Measurements from ENCODE around the gene GDPGP1. TPM values are rescaled to one million over a fixed set of nuclear protein-coding genes. Genes with fewer than 3 reads are reported as not detected.
A peak's percentile ranks its signal among the peaks of the same experiment; 100 is the strongest.
"Not testable (repeated sequence)": the region's sequence is repeated elsewhere in the genome, so short reads cannot be mapped to it uniquely, and the experiment has no call there.

GDPGP1 gene
- polyA plus RNA-seq, 2 donors: 2.1 to 2.2 TPM

GRCh38 chr15:90248789-90249202, 14.8 kb downstream of the GDPGP1 start:
- peak overlapping the region in 1 of 2 donors; percentile 73 for H3K4me3 ChIP-seq (ENCODE audit: low read depth in 1 of 2, low read length in 2 of 2)
- H3K9me3 ChIP-seq (ENCODE audit: control insufficient read depth in 2 of 2, insufficient read depth in 1 of 2, low read depth in 1 of 2, low read length in 1 of 2): no peaks in the 10 kb centered on the region
- H3K4me1 ChIP-seq (ENCODE audit: control insufficient read depth in 2 of 2, insufficient read depth in 2 of 2, low read length in 1 of 2): peaks cover 2 to 3% of the 10 kb centered on the region in 2 donors
- H3K27ac ChIP-seq (ENCODE audit: low read depth in 2 of 2, low read length in 1 of 2): no peak overlapping the region
- no peaks in the 10 kb centered on the region for H3K36me3 ChIP-seq (ENCODE audit: control insufficient read depth in 2 of 2, insufficient read depth in 2 of 2, low read length in 1 of 2)
- H3K27me3 ChIP-seq (ENCODE audit: control insufficient read depth in 1 of 2, insufficient read depth in 2 of 2, low read length in 2 of 2): no peaks in the 10 kb centered on the region
- WGBS, 2 donors: 67 to 70% methylated on average over 6 of the region's 6 CpGs

GRCh38 chr15:90249203-90249863, 15.3 kb downstream of the GDPGP1 start, which contains the start of gene TTLL13:
Gene TTLL13 (plus strand): TSS chr15:90249556. CDS start chr15:90250631, 1,075 bp downstream.
- Histone ChIP-seq H3K4me1 (ENCODE audit: control insufficient read depth in 2 of 2, insufficient read depth in 2 of 2, low read length in 1 of 2) (peaks cover 2 to 3% of the 10 kb centered on the region in 2 donors), H3K27me3 (ENCODE audit: control insufficient read depth in 1 of 2, insufficient read depth in 2 of 2, low read length in 2 of 2) (no peaks in the 10 kb centered on the region), H3K4me3 (ENCODE audit: low read depth in 1 of 2, low read length in 2 of 2) (peak within 1 kb of the TSS; percentile 43 to 73), H3K9me3 (ENCODE audit: control insufficient read depth in 2 of 2, insufficient read depth in 1 of 2, low read depth in 1 of 2, low read length in 1 of 2) (no peaks in the 10 kb centered on the region), H3K27ac (ENCODE audit: low read depth in 2 of 2, low read length in 1 of 2) (peak within 1 kb of the TSS in 1 of 2 donors; percentile 20), H3K36me3 (ENCODE audit: control insufficient read depth in 2 of 2, insufficient read depth in 2 of 2, low read length in 1 of 2) (no peaks in the 10 kb centered on the region)
- 2% methylated on average over 44 of the region's 44 CpGs for WGBS, 2 donors

GRCh38 chr15:90257776-90258175, 23.8 kb downstream of the GDPGP1 start:
- Histone ChIP-seq H3K27ac (ENCODE audit: low read depth in 2 of 2, low read length in 1 of 2) (no peak overlapping the region), H3K36me3 (ENCODE audit: control insufficient read depth in 2 of 2, insufficient read depth in 2 of 2, low read length in 1 of 2) (no peaks in the 10 kb centered on the region), H3K9me3 (ENCODE audit: control insufficient read depth in 2 of 2, insufficient read depth in 1 of 2, low read depth in 1 of 2, low read length in 1 of 2) (no peaks in the 10 kb centered on the region), H3K4me1 (ENCODE audit: control insufficient read depth in 2 of 2, insufficient read depth in 2 of 2, low read length in 1 of 2) (peaks cover 2% of the 10 kb centered on the region in 2 donors), H3K27me3 (ENCODE audit: control insufficient read depth in 1 of 2, insufficient read depth in 2 of 2, low read length in 2 of 2) (no peaks in the 10 kb centered on the region), H3K4me3 (ENCODE audit: low read depth in 1 of 2, low read length in 2 of 2) (no peak overlapping the region)
- WGBS, 2 donors: 91% methylated on average over 7 of the region's 7 CpGs

- Histone ChIP-seq H3K27me3 (ENCODE audit: control insufficient read depth in 1 of 2, insufficient read depth in 2 of 2, low read length in 2 of 2) (no peaks in the 10 kb centered on the region), H3K4me3 (ENCODE audit: low read depth in 1 of 2, low read length in 2 of 2) (no peak overlapping the region), H3K9me3 (ENCODE audit: control insufficient read depth in 2 of 2, insufficient read depth in 1 of 2, low read depth in 1 of 2, low read length in 1 of 2) (no peaks in the 10 kb centered on the region), H3K4me1 (ENCODE audit: control insufficient read depth in 2 of 2, insufficient read depth in 2 of 2, low read length in 1 of 2) (peaks cover 2 to 4% of the 10 kb centered on the region in 2 donors), H3K36me3 (ENCODE audit: control insufficient read depth in 2 of 2, insufficient read depth in 2 of 2, low read length in 1 of 2) (no peaks in the 10 kb centered on the region), H3K27ac (ENCODE audit: low read depth in 2 of 2, low read length in 1 of 2) (no peak overlapping the region)
- WGBS, 2 donors: 77 to 82% methylated on average over 5 of the region's 5 CpGs
Observed at GRCh38 chr15:90259524-90259923, 25.5 kb downstream of the GDPGP1 start.

GRCh38 chr15:90260731-90261130, 26.7 kb downstream of the GDPGP1 start:
- H3K9me3 ChIP-seq (ENCODE audit: control insufficient read depth in 2 of 2, insufficient read depth in 1 of 2, low read depth in 1 of 2, low read length in 1 of 2); H3K27me3 ChIP-seq (ENCODE audit: control insufficient read depth in 1 of 2, insufficient read depth in 2 of 2, low read length in 2 of 2); H3K4me3 ChIP-seq (ENCODE audit: low read depth in 1 of 2, low read length in 2 of 2); H3K36me3 ChIP-seq (ENCODE audit: control insufficient read depth in 2 of 2, insufficient read depth in 2 of 2, low read length in 1 of 2); H3K4me1 ChIP-seq (ENCODE audit: control insufficient read depth in 2 of 2, insufficient read depth in 2 of 2, low read length in 1 of 2); H3K27ac ChIP-seq (ENCODE audit: low read depth in 2 of 2, low read length in 1 of 2): not testable (repeated sequence)
- 83 to 90% methylated on average over 5 to 6 of the region's 6 CpGs for WGBS, 2 donors

GRCh38 chr15:90261811-90262210, 27.8 kb downstream of the GDPGP1 start:
- no peaks in the 10 kb centered on the region for H3K9me3 ChIP-seq (ENCODE audit: control insufficient read depth in 2 of 2, insufficient read depth in 1 of 2, low read depth in 1 of 2, low read length in 1 of 2)
- H3K36me3 ChIP-seq (ENCODE audit: control insufficient read depth in 2 of 2, insufficient read depth in 2 of 2, low read length in 1 of 2): no peaks in the 10 kb centered on the region
- H3K27ac ChIP-seq (ENCODE audit: low read depth in 2 of 2, low read length in 1 of 2): peak overlapping the region; percentile 52 to 62
- H3K27me3 ChIP-seq (ENCODE audit: control insufficient read depth in 1 of 2, insufficient read depth in 2 of 2, low read length in 2 of 2): no peaks in the 10 kb centered on the region
- 65 to 68% methylated on average over 5 of the region's 5 CpGs for whole genome bisulfite sequencing, 2 donors
- H3K4me1 ChIP-seq (ENCODE audit: control insufficient read depth in 2 of 2, insufficient read depth in 2 of 2, low read length in 1 of 2): peaks cover 6 to 7% of the 10 kb centered on the region in 2 donors
- no peak overlapping the region for H3K4me3 ChIP-seq (ENCODE audit: low read depth in 1 of 2, low read length in 2 of 2)

- Histone ChIP-seq H3K4me3 (ENCODE audit: low read depth in 1 of 2, low read length in 2 of 2) (no peak overlapping the region), H3K36me3 (ENCODE audit: control insufficient read depth in 2 of 2, insufficient read depth in 2 of 2, low read length in 1 of 2) (no peaks in the 10 kb centered on the region), H3K27me3 (ENCODE audit: control insufficient read depth in 1 of 2, insufficient read depth in 2 of 2, low read length in 2 of 2) (no peaks in the 10 kb centered on the region), H3K4me1 (ENCODE audit: control insufficient read depth in 2 of 2, insufficient read depth in 2 of 2, low read length in 1 of 2) (peaks cover 6 to 10% of the 10 kb centered on the region in 2 donors), H3K9me3 (ENCODE audit: control insufficient read depth in 2 of 2, insufficient read depth in 1 of 2, low read depth in 1 of 2, low read length in 1 of 2) (no peaks in the 10 kb centered on the region), H3K27ac (ENCODE audit: low read depth in 2 of 2, low read length in 1 of 2) (peak overlapping the region in 1 of 2 donors; percentile 62)
- WGBS, 2 donors: 53 to 65% methylated on average over 5 of the region's 5 CpGs
Observed at GRCh38 chr15:90262426-90262825, 28.4 kb downstream of the GDPGP1 start.

- no peaks in the 10 kb centered on the region for H3K27me3 ChIP-seq (ENCODE audit: control insufficient read depth in 1 of 2, insufficient read depth in 2 of 2, low read length in 2 of 2)
- H3K4me1 ChIP-seq (ENCODE audit: control insufficient read depth in 2 of 2, insufficient read depth in 2 of 2, low read length in 1 of 2): peaks cover 6 to 10% of the 10 kb centered on the region in 2 donors
- H3K27ac ChIP-seq (ENCODE audit: low read depth in 2 of 2, low read length in 1 of 2): peak overlapping the region; percentile 95 to 96
- 25 to 27% methylated on average over 4 of the region's 4 CpGs for WGBS, 2 donors
- H3K4me3 ChIP-seq (ENCODE audit: low read depth in 1 of 2, low read length in 2 of 2): peak overlapping the region; percentile 63 to 73
- no peaks in the 10 kb centered on the region for H3K9me3 ChIP-seq (ENCODE audit: control insufficient read depth in 2 of 2, insufficient read depth in 1 of 2, low read depth in 1 of 2, low read length in 1 of 2)
- H3K36me3 ChIP-seq (ENCODE audit: control insufficient read depth in 2 of 2, insufficient read depth in 2 of 2, low read length in 1 of 2): no peaks in the 10 kb centered on the region
Observed at GRCh38 chr15:90264671-90265070, 30.7 kb downstream of the GDPGP1 start.

- Histone ChIP-seq H3K36me3 (ENCODE audit: control insufficient read depth in 2 of 2, insufficient read depth in 2 of 2, low read length in 1 of 2) (no peaks in the 10 kb centered on the region), H3K27ac (ENCODE audit: low read depth in 2 of 2, low read length in 1 of 2) (peak within 1 kb of the TSS; percentile 95 to 96), H3K4me3 (ENCODE audit: low read depth in 1 of 2, low read length in 2 of 2) (peak within 1 kb of the TSS; percentile 63 to 73), H3K9me3 (ENCODE audit: control insufficient read depth in 2 of 2, insufficient read depth in 1 of 2, low read depth in 1 of 2, low read length in 1 of 2) (no peaks in the 10 kb centered on the region), H3K27me3 (ENCODE audit: control insufficient read depth in 1 of 2, insufficient read depth in 2 of 2, low read length in 2 of 2) (no peaks in the 10 kb centered on the region), H3K4me1 (ENCODE audit: control insufficient read depth in 2 of 2, insufficient read depth in 2 of 2, low read length in 1 of 2) (peaks cover 6 to 10% of the 10 kb centered on the region in 2 donors)
- 0% methylated on average over 56 to 59 of the region's 59 CpGs for WGBS, 2 donors
Observed at GRCh38 chr15:90265271-90266060, 31.5 kb downstream of the GDPGP1 start, which contains the start of gene NGRN. Gene NGRN (plus strand): TSS chr15:90265672. CDS start chr15:90265713, 41 bp downstream.

Data from esophagus (tissue), 2 donors.